Kidney (tissue), 14 donors: ENCODE measurements around the gene MFNG. TPM values are rescaled to one million over a fixed set of nuclear protein-coding genes. Genes with fewer than 3 reads are reported as not detected.
A peak's percentile ranks its signal among the peaks of the same experiment; 100 is the strongest.

Source experiments
- DNase-seq, 5 donors: peaks; one replicate each; pipeline ENCODE4 v3.0.0-alpha.2; 2013 to 2020
- FAIRE-seq: peaks from 2 replicates; lab custom pipeline; 2012; peaks lifted over from hg19 to GRCh38; lab: Jason Lieb, UNC
- H3K27ac ChIP-seq, 2 donors: one replicate each; pipeline ENCODE4 v1.7.0; 2013; ENCODE audit warnings: low read depth in 2 of 2, low read length in 2 of 2, inconsistent platforms in 1 of 2
- H3K27me3 ChIP-seq: one replicate; pipeline ENCODE4 v1.7.1; 2013; ENCODE audit warnings: low read length, inconsistent platforms; ENCODE audit not compliant: control insufficient read depth, insufficient read depth
- H3K36me3 ChIP-seq, 3 donors: one replicate each; pipeline versions ENCODE4 v1.7.0 to v1.7.1; 2013; ENCODE audit warnings: low read length in 3 of 3, control low read depth in 1 of 3, inconsistent platforms in 1 of 3; ENCODE audit not compliant: insufficient read depth in 3 of 3, control insufficient read depth in 2 of 3
- H3K4me1 ChIP-seq, 3 donors: one replicate each; pipeline versions ENCODE4 v1.7.0 to v1.7.1; 2013; ENCODE audit warnings: low read length in 3 of 3, inconsistent platforms in 1 of 3, low read depth in 1 of 3; ENCODE audit not compliant: control insufficient read depth in 2 of 3, insufficient read depth in 2 of 3
- H3K4me3 ChIP-seq, 3 donors: one replicate each; pipeline versions ENCODE4 v1.7.0 to v1.8.1; 2013; ENCODE audit warnings: low read length in 3 of 3, control low read depth in 1 of 3, inconsistent platforms in 1 of 3
- H3K9ac ChIP-seq, 3 donors: one replicate each; pipeline versions ENCODE4 v1.7.0 to v1.7.1; 2013; ENCODE audit warnings: low read length in 3 of 3, control low read depth in 1 of 3, inconsistent platforms in 1 of 3
- H3K9me3 ChIP-seq, 3 donors: one replicate each; pipeline versions ENCODE4 v1.7.0 to v1.7.1; 2013; ENCODE audit warnings: low read length in 3 of 3, control low read depth in 1 of 3, inconsistent platforms in 1 of 3; ENCODE audit not compliant: control insufficient read depth in 2 of 3, insufficient read depth in 1 of 3
- intact Hi-C: fragments of 100-400 bp; cut with DNase I; formaldehyde crosslinking; loops from one replicate; pipeline ENCODE4 v1.11.1; 2022
- polyA plus RNA-seq: library from polyadenylated mRNA; stranded (reverse); fragments of 350-450 nt; fragmentation: Illumina TruSeq; extraction: RNeasy Lipid Tissue Mini Kit (QIAGEN cat#74804); gene quantifications from one replicate; pipeline ENCODE4 v1.2.3, GENCODE V29; 2014; ENCODE audit warnings: low read depth, low replicate concordance; ENCODE audit not compliant: insufficient read depth
- total RNA-seq: library from RNA; stranded (reverse); fragmentation: NEBNext Ultra II Directional; extraction: Animal tissue kit (Norgen Biotek cat#: 25700); gene quantifications from one replicate; pipeline ENCODE4 v1.2.1, GENCODE V29; 2021
- TF ChIP-seq, protein P1 (sequence below): IDR thresholded peaks from 3 replicates; pipeline ENCODE4 v1.5.1; 2012; ENCODE audit warnings: mild to moderate bottlenecking, moderate library complexity, borderline replicate concordance; ENCODE audit not compliant: insufficient read depth; ENCODE audit errors: extremely low read depth
- donor health status: control.
- donor health status: control.
- donor health status: control.
- donor health status: control.
- donor health status: control.
- donor health status: DM: yes; HTN: yes; CAD: no.
- donor health status: Normal renal cell carcinoma (clear cell type).

MFNG gene
- total and polyA plus RNA-seq, 2 donors from 2014 or later = 9.1 to 31.1 TPM

DNA sequence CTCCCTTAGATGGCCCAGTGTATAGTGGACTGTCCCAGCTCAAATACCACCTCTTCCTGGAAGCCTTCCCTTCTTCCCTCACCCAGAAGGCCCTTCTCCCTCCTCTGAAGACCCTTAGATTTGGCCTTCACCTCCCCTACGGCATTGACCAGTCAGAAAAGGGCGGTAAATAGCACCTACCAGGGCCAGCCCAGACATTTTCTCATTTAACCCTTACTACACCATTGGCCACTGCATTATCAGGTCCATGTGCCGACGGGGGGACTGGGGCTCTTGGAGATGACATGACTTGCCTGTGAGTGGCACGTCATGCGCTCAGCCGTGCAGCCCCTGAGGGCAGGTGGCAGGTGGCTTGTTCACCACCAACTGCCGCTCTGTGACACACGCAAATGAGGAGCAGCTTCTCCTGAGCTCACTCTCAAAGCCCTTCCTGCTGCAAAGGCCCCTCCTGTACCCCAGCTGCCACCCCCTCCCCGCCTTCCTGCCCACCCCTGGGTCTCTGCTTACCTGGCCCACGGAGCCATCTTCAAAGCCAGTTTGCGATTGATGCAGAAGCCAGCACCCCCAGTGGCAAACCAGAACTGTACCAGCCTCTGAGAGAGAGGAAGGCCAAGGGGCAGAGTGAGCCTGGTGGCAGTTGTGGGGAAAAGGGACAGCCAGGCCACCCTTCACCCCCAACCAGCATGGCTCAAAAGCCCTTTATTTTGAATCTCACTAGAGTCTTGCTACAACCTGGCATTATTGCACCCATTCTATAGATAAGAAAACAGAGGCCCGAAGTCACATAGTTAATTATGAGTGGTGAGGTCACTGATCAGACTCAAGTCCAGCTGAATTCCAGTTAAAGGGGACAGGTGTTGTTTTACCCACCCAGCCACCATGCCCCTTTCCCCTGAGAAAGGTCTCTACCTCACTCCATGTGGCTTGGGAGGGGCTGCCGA, 9.5 kb downstream of the MFNG start:
- Histone ChIP-seq H3K9me3 (no peaks in the 10 kb centered on the region), H3K4me3 (no peak overlapping the region), H3K27me3 (no peaks in the 10 kb centered on the region), H3K27ac (no peak overlapping the region), H3K9ac (no peak overlapping the region), H3K36me3 (no peaks in the 10 kb centered on the region), H3K4me1 (no peaks in the 10 kb centered on the region)
- FAIRE-seq = no peak
- TF ChIP-seq, protein P1, sequence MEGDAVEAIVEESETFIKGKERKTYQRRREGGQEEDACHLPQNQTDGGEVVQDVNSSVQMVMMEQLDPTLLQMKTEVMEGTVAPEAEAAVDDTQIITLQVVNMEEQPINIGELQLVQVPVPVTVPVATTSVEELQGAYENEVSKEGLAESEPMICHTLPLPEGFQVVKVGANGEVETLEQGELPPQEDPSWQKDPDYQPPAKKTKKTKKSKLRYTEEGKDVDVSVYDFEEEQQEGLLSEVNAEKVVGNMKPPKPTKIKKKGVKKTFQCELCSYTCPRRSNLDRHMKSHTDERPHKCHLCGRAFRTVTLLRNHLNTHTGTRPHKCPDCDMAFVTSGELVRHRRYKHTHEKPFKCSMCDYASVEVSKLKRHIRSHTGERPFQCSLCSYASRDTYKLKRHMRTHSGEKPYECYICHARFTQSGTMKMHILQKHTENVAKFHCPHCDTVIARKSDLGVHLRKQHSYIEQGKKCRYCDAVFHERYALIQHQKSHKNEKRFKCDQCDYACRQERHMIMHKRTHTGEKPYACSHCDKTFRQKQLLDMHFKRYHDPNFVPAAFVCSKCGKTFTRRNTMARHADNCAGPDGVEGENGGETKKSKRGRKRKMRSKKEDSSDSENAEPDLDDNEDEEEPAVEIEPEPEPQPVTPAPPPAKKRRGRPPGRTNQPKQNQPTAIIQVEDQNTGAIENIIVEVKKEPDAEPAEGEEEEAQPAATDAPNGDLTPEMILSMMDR = no peak
- intact Hi-C loops = no loop called here
- DNase-seq = no peak

DNA sequence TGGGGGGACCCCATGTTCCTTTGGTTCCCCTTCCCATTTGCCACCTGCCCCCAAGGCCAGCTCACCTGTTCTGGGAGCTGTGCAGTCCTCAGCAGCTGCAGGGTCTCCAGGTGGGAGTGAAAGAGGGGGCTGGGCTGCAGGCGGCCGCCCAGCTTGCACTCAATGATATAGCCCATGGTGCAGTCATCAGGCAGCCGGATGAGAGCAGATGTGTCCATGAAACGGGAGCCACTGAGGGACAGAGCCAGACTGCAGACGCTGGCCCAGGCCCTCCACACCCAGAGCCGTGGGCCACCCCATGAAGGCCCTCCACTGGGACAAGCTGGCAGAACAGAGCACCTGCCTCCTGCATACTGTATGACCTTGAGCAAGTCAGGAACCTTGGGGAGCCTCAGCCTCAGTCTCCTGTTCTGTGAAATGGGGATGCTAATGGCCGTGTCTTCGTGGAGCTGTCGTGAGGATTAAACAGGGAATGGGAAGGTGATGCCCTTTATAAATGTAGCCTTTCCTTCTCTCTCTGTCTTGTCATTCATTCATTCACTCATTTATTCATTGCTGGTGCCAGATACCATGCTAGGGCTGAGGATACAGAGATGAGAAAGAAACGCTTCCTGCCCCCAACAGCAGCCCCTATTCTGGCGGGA, 11.6 kb downstream of the MFNG start:
- TF ChIP-seq, protein P1 = no peak
- no peak for DNase-seq
- Histone ChIP-seq H3K4me1 (no peaks in the 10 kb centered on the region), H3K36me3 (no peaks in the 10 kb centered on the region), H3K9me3 (no peaks in the 10 kb centered on the region), H3K27me3 (no peaks in the 10 kb centered on the region), H3K4me3 (no peak overlapping the region), H3K9ac (no peak overlapping the region), H3K27ac (no peak overlapping the region)
- intact Hi-C loops = no loop called here
- no peak for FAIRE-seq

DNA sequence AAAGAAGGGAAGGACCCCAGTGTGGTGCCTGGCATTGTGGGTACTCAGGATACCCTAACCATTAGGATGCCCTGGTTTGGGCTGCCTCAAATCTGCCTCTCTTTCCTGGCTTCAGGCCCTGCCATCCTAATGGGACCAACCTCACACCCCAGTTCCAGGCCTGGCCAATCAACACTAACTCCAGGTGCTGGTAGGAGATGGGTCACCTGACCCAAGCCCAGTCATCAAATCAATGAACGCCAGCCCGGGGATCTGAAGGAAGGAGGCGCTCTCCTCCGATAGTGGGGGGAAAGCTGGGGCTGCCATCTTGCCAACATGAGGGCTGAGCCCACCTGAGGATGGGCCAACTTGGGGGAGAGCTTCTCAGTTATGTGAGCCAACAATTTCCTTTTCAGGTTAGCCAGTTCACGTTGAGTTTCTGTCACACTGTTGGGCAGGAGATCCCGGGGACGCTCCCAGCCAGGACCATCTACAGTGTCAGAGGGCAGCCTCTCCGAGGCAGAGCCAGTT, 12.7 kb downstream of the MFNG start:
- TF ChIP-seq, protein P1 = no peak
- Histone ChIP-seq H3K27me3 (no peaks in the 10 kb centered on the region), H3K27ac (no peak overlapping the region), H3K36me3 (no peaks in the 10 kb centered on the region), H3K4me1 (no peaks in the 10 kb centered on the region), H3K9ac (no peak overlapping the region), H3K4me3 (no peak overlapping the region), H3K9me3 (no peaks in the 10 kb centered on the region)
- intact Hi-C loops = no loop called here
- DNase-seq = peak in 1 of 5 donors; percentile 60
- FAIRE-seq = no peak
